Neural crest cell (in vitro differentiated cells): ENCODE data around the gene RAB3C. TPM values are rescaled to one million over a fixed set of nuclear protein-coding genes. Genes with fewer than 3 reads are reported as not detected.

ENCODE experiments used
- DNase-seq: peaks from one replicate; pipeline ENCODE4 v3.0.0; 2021; ENCODE audit warnings: low read depth, mixed read lengths, low spot score
- H3K27ac Mint-ChIP-seq: one replicate; pipeline ENCODE4 v1.8.0; 2021; ENCODE audit warnings: mild to moderate bottlenecking, mixed read lengths; ENCODE audit not compliant: unreplicated experiment
- H3K27me3 Mint-ChIP-seq: 2 replicates; pipeline ENCODE4 v1.8.0; 2021; ENCODE audit warnings: low read depth, mild to moderate bottlenecking, mixed read lengths
- H3K36me3 Mint-ChIP-seq: 2 replicates; pipeline ENCODE4 v1.8.0; 2021; ENCODE audit warnings: low read depth, mild to moderate bottlenecking, mixed read lengths
- H3K4me1 Mint-ChIP-seq: 2 replicates; pipeline ENCODE4 v1.8.0; 2021; ENCODE audit warnings: mixed read lengths
- H3K4me3 Mint-ChIP-seq: one replicate; pipeline ENCODE4 v1.8.0; 2021; ENCODE audit warnings: mild to moderate bottlenecking, mixed read lengths
- H3K9me3 Mint-ChIP-seq: 2 replicates; pipeline ENCODE4 v1.8.0; 2021; ENCODE audit warnings: mixed read lengths
- CTCF ChIP-seq: fragments of 200-600 bp; sonication (generic); conservative IDR thresholded peaks from 2 replicates; pipeline ENCODE4 v1.5.0; 2021; ENCODE audit warnings: antibody characterized with exemption, mild to moderate bottlenecking
- total RNA-seq: library from RNA; stranded (reverse); gene quantifications from 2 replicates; pipeline ENCODE4 v1.2.1, GENCODE V29; 2021

The RAB3C gene
- total RNA-seq, 1 donor from 2014 or later: 13.6 TPM

GRCh38 chr5:58770136-58770535 lies 187.3 kb downstream of the RAB3C start:
- no peak for DNase-seq
- Mint-ChIP-seq H3K9me3 (no peaks in the 10 kb centered on the region), H3K27me3 (no peaks in the 10 kb centered on the region), H3K36me3 (no peaks in the 10 kb centered on the region), H3K4me3 (no peak overlapping the region), H3K27ac (no peak overlapping the region), H3K4me1 (no peaks in the 10 kb centered on the region)
- TF ChIP-seq CTCF: no peak

- H3K27me3 Mint-ChIP-seq: no peaks in the 10 kb centered on the region
- TF ChIP-seq CTCF: no peak
- no peak for DNase-seq
- H3K36me3 Mint-ChIP-seq: no peaks in the 10 kb centered on the region
- no peaks in the 10 kb centered on the region for H3K9me3 Mint-ChIP-seq
- no peaks in the 10 kb centered on the region for H3K4me1 Mint-ChIP-seq
- no peak overlapping the region for H3K27ac Mint-ChIP-seq
- H3K4me3 Mint-ChIP-seq: no peak overlapping the region
Observed at GRCh38 chr5:58771796-58772195, 188.9 kb downstream of the RAB3C start.

GRCh38 chr5:58773744-58774441 lies 191.0 kb downstream of the RAB3C start:
- no peak overlapping the region for H3K4me3 Mint-ChIP-seq
- no peaks in the 10 kb centered on the region for H3K36me3 Mint-ChIP-seq
- H3K9me3 Mint-ChIP-seq: no peaks in the 10 kb centered on the region
- H3K4me1 Mint-ChIP-seq: no peaks in the 10 kb centered on the region
- TF ChIP-seq CTCF: no peak
- no peak overlapping the region for H3K27ac Mint-ChIP-seq
- H3K27me3 Mint-ChIP-seq: no peaks in the 10 kb centered on the region
- DNase-seq: no peak

GRCh38 chr5:58774937-58775336 lies 192.1 kb downstream of the RAB3C start:
- no peak for DNase-seq
- Mint-ChIP-seq H3K4me3 (no peak overlapping the region), H3K36me3 (no peaks in the 10 kb centered on the region), H3K27ac (no peak overlapping the region), H3K9me3 (no peaks in the 10 kb centered on the region), H3K4me1 (no peaks in the 10 kb centered on the region), H3K27me3 (no peaks in the 10 kb centered on the region)
- no peak for TF ChIP-seq CTCF

- no peak overlapping the region for H3K27ac Mint-ChIP-seq
- no peaks in the 10 kb centered on the region for H3K36me3 Mint-ChIP-seq
- H3K27me3 Mint-ChIP-seq: no peaks in the 10 kb centered on the region
Observed at GRCh38 chr5:58775701-58776262, 192.9 kb downstream of the RAB3C start.

More at GRCh38 chr5:58775701-58776262, 192.9 kb downstream of the RAB3C start:
- TF ChIP-seq CTCF: no peak
- Mint-ChIP-seq H3K4me1 (no peaks in the 10 kb centered on the region), H3K9me3 (no peaks in the 10 kb centered on the region), H3K4me3 (no peak overlapping the region)
- no peak for DNase-seq
